WI38 (cell line): ENCODE measurements around the gene PTCD1.
"Not testable (repeated sequence)": the region's sequence is repeated elsewhere in the genome, so short reads cannot be mapped to it uniquely, and the experiment has no call there.

Experiments
- H3K4me3 ChIP-seq: 2 replicates; pipeline ENCODE4 v1.5.1; 2011; ENCODE audit warnings: low read depth, mild to moderate bottlenecking, control low read depth, low read length
- CTCF ChIP-seq: IDR thresholded peaks from 2 replicates; pipeline ENCODE4 v1.5.1; 2012; ENCODE audit warnings: low read depth, mild to moderate bottlenecking, control low read depth, low read length

PTCD1 gene

GRCh38 chr7:99393355-99394187, 45.0 kb downstream of the PTCD1 start:
- TF ChIP-seq CTCF: no peak
- no peak overlapping the region for H3K4me3 ChIP-seq

GRCh38 chr7:99392659-99393354, 45.8 kb downstream of the PTCD1 start:
- no peak for TF ChIP-seq CTCF

GRCh38 chr7:99392046-99392445, 46.6 kb downstream of the PTCD1 start:
- TF ChIP-seq CTCF: no peak
- no peak overlapping the region for H3K4me3 ChIP-seq

More at GRCh38 chr7:99392659-99393354, 45.8 kb downstream of the PTCD1 start:
- no peak overlapping the region; the same call in 1 of the 2 replicates for H3K4me3 ChIP-seq

GRCh38 chr7:99390941-99391602, 47.5 kb downstream of the PTCD1 start:
- TF ChIP-seq CTCF: no peak
- no peak overlapping the region for H3K4me3 ChIP-seq

GRCh38 chr7:99389772-99390171, 48.8 kb downstream of the PTCD1 start:
- no peak for TF ChIP-seq CTCF
- H3K4me3 ChIP-seq: no peak overlapping the region

GRCh38 chr7:99387912-99388311, 50.7 kb downstream of the PTCD1 start:
- H3K4me3 ChIP-seq: no peak overlapping the region
- no peak for TF ChIP-seq CTCF

- H3K4me3 ChIP-seq: not testable (repeated sequence)
These were observed 51.4 kb downstream of the PTCD1 start for GRCh38 chr7:99387239-99387635.
